Peyer's patch (tissue), 4 donors: ENCODE measurements around the gene VPS8. TPM values are rescaled to one million over a fixed set of nuclear protein-coding genes. Genes with fewer than 3 reads are reported as not detected.

Experiments used
- DNase-seq, 3 donors: peaks; one replicate each; pipeline ENCODE4 v3.0.0-alpha.2; 2017 to 2019
- H3K27ac ChIP-seq, 4 donors: fragments of 200-600 bp; sonication (generic); one replicate each; pipeline ENCODE4 v1.5.1; 2016 to 2019
- H3K27me3 ChIP-seq, 2 donors: fragments of 200-600 bp; sonication (generic); one replicate each; pipeline ENCODE4 v1.5.1; 2019
- H3K36me3 ChIP-seq, 3 donors: fragments of 200-600 bp; sonication (generic); one replicate each; pipeline ENCODE4 v1.5.1; 2016 to 2019
- H3K4me1 ChIP-seq, 4 donors: fragments of 200-600 bp; sonication (generic); one replicate each; pipeline ENCODE4 v1.5.1; 2016 to 2019
- H3K4me3 ChIP-seq, 4 donors: fragments of 200-600 bp; sonication (generic); 1 replicate in 3 of 4; 2 replicates in 1 of 4; pipeline ENCODE4 v1.5.1; 2016 to 2019; ENCODE audit warnings: mild to moderate bottlenecking in 1 of 4
- H3K9me3 ChIP-seq, 4 donors: fragments of 200-600 bp; sonication (generic); one replicate each; pipeline ENCODE4 v1.5.1; 2016 to 2019; ENCODE audit warnings: mild to moderate bottlenecking in 1 of 4
- POLR2A ChIP-seq, 2 donors: fragments of 450-650 bp; IDR thresholded peaks; one replicate each; pipeline ENCODE4 v1.5.1; 2017; ENCODE audit warnings: antibody characterized with exemption in 2 of 2, mild to moderate bottlenecking in 2 of 2, moderate library complexity in 2 of 2
- total RNA-seq, 4 donors: library from RNA; depleted of rRNA; stranded (reverse); fragments of >200 nt; gene quantifications; one replicate each; pipeline ENCODE4 v1.1.0, GENCODE V29; 2016
- TF ChIP-seq, protein P1 (sequence below), 6 experiments: fragments of 450-650 bp in 4 of 6; fragments of 200-600 bp in 2 of 6; sonication (generic) in 1 of 6; IDR thresholded peaks; one replicate each; pipeline ENCODE4 v1.5.1; 2017 to 2019; ENCODE audit warnings: antibody characterized with exemption in 6 of 6, mild to moderate bottlenecking in 3 of 6, moderate library complexity in 1 of 6

The VPS8 gene
- total RNA-seq, 4 donors from 2014 or later, result 49.7 to 109 (median 74.3) TPM

DNA sequence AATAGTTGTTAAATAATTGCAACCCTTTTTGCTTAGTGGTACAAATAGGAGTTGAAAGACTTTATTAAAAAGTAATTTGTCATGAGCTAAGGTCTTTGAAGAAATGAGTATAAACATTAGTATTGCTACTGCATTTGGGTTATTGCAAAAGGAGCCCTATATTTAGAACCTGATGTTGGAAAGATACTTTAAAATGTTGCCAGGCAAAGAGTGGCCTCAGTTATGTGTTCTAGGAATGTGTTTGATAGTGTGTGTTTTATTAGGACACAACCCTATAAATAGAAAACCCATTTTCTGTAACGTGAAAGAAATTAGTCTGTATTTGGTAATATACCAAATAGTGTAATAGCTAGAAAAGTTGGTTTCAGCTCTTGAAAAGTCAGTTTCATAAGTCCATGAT lies 10.7 kb downstream of the VPS8 start:
- no peak for DNase-seq
- Histone ChIP-seq H3K9me3 (no peaks in the 10 kb centered on the region), H3K27me3 (no peaks in the 10 kb centered on the region), H3K27ac (no peak overlapping the region), H3K36me3 (no peaks in the 10 kb centered on the region), H3K4me1 (no peaks in the 10 kb centered on the region), H3K4me3 (no peak overlapping the region)
- TF ChIP-seq, protein P1, sequence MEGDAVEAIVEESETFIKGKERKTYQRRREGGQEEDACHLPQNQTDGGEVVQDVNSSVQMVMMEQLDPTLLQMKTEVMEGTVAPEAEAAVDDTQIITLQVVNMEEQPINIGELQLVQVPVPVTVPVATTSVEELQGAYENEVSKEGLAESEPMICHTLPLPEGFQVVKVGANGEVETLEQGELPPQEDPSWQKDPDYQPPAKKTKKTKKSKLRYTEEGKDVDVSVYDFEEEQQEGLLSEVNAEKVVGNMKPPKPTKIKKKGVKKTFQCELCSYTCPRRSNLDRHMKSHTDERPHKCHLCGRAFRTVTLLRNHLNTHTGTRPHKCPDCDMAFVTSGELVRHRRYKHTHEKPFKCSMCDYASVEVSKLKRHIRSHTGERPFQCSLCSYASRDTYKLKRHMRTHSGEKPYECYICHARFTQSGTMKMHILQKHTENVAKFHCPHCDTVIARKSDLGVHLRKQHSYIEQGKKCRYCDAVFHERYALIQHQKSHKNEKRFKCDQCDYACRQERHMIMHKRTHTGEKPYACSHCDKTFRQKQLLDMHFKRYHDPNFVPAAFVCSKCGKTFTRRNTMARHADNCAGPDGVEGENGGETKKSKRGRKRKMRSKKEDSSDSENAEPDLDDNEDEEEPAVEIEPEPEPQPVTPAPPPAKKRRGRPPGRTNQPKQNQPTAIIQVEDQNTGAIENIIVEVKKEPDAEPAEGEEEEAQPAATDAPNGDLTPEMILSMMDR (IDR thresholded peaks at IDR 0.05), result no peak
- no peak for TF ChIP-seq POLR2A (IDR thresholded peaks at IDR 0.05)

DNA sequence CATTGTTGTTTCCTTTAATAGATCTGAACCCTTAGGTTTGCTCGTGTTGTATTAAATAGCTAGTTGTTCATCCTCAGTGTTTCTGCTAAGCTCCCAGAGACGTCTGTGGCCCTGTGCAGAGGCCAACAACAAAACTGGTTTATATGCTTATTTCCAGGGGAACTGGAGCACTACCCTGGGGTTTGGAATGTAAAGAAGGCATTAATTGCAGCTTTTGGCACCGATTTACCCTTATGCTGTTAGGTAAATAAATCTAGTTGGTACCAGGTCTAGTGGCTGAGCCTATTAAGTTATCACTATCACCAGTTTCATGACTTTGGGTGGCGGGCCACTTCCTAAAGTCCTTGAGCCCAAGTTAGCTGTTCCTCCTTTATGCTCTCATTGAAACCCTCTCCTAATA lies 12.0 kb downstream of the VPS8 start:
- Histone ChIP-seq H3K4me1 (no peaks in the 10 kb centered on the region), H3K27ac (no peak overlapping the region), H3K9me3 (no peaks in the 10 kb centered on the region), H3K4me3 (no peak overlapping the region), H3K27me3 (no peaks in the 10 kb centered on the region), H3K36me3 (no peaks in the 10 kb centered on the region)
- TF ChIP-seq POLR2A (IDR thresholded peaks at IDR 0.05), result no peak
- TF ChIP-seq, protein P1 (IDR thresholded peaks at IDR 0.05), result no peak
- no peak for DNase-seq

DNA sequence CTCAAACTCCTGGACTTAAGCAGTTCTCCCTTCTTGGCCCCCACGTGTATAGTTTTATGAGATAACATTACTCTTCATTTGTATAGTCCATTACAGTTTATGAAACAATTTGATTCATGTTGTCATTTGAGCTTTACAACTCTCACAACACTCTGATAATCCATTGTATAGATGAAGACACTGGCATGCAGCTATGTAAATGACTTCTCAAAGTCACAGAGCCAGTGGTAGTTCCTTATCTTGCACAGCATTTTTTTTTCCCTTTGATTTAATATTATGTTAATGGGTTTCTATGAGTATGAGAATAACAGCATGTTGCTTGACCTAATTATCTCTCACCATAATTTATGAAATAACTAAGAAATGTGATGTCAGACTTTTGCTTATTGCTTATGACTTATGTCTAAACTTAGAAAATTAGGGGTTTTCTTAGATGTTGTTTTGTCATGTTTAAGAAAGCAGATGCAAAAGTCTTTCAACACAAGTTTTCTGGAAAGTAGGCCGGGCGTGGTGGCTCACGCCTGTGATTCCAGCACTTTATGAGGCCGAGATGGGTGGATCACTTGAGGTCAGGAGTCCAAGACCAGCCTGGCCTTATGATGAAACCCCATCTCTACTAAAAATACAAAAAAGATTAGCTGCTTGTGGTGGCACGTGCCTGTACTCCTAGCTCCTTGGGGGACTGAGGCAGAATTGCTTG lies 13.3 kb downstream of the VPS8 start:
- Histone ChIP-seq H3K9me3 (no peaks in the 10 kb centered on the region), H3K36me3 (no peaks in the 10 kb centered on the region), H3K4me3 (no peak overlapping the region), H3K4me1 (no peaks in the 10 kb centered on the region), H3K27me3 (no peaks in the 10 kb centered on the region), H3K27ac (no peak overlapping the region)
- TF ChIP-seq POLR2A (IDR thresholded peaks at IDR 0.05), result no peak
- TF ChIP-seq, protein P1 (IDR thresholded peaks at IDR 0.05), result no peak
- DNase-seq, result peak in 1 of 3 donors; percentile 73

DNA sequence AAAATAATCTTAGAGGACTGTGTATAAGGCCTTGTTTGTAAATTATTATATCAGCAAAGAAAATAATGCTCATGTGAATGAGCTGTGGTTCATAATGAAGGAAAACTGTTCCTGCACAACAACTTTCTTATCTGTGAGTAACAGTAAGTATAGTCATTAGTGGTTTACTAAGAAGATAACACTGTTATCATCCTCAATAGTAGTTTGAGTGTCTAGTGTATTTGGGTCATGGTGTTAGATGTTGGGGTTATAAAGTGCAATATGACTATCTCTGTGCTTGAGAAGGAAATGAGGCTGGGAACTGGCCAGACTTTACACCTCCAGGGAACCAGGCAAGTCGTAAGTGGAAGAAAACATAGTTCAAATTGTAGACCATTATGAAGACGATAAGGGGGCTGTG lies 15.6 kb downstream of the VPS8 start:
- H3K36me3 ChIP-seq, result peaks cover 0 to 3% (median 0%) of the 10 kb centered on the region in 3 donors
- no peaks in the 10 kb centered on the region for H3K4me1 ChIP-seq
- no peaks in the 10 kb centered on the region for H3K27me3 ChIP-seq
- H3K4me3 ChIP-seq, result no peak overlapping the region
- no peak for DNase-seq
- H3K27ac ChIP-seq, result no peak overlapping the region
- no peak for TF ChIP-seq POLR2A (IDR thresholded peaks at IDR 0.05)
- TF ChIP-seq, protein P1 (IDR thresholded peaks at IDR 0.05), result no peak
- H3K9me3 ChIP-seq, result no peaks in the 10 kb centered on the region

DNA sequence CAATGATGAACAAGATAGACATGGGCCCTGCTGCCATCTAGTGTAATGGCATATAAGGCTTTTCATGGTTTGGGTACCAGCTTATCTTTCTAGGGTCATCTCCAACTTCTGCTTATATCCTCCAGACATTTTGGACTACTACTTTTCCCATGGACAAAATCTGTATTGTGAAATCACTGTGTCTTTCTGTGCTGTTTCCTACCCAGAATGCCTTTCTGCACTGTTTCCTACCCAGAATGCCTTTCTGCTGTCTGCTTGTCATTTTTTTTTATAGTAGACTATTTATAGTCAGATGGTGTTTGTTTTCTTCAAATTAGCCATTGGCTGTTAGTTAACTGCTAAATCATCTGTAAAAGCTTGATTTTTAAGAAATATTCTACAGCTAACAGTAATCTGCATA lies 20.1 kb downstream of the VPS8 start:
- no peaks in the 10 kb centered on the region for H3K27me3 ChIP-seq
- peaks cover 0 to 36% (median 0%) of the 10 kb centered on the region in 3 donors for H3K36me3 ChIP-seq
- H3K4me1 ChIP-seq, result no peaks in the 10 kb centered on the region
- H3K4me3 ChIP-seq, result no peak overlapping the region
- no peak overlapping the region for H3K27ac ChIP-seq
- no peaks in the 10 kb centered on the region for H3K9me3 ChIP-seq
- DNase-seq, result no peak
- no peak for TF ChIP-seq POLR2A (IDR thresholded peaks at IDR 0.05)
- TF ChIP-seq, protein P1 (IDR thresholded peaks at IDR 0.05), result peak in 1 of 6 experiments; percentile 20
